ENCODE results near the gene VAMP2.
A peak's percentile ranks its signal among the peaks of the same experiment; 100 is the strongest.

The VAMP2 gene

GRCh38 chr17:8186787-8187516 is 24.2 kb upstream of the VAMP2 start (continued):
- TF ChIP-seq PBX3 (CRISPR knock-in tag; IDR thresholded peaks at IDR 0.05) (peak; percentile 59; the same call in 1 of the 2 replicates), ZNF830 (tag by site-specific recombination; IDR thresholded peaks at IDR 0.05; ENCODE audit: low read depth) (no peak), ZBTB8A (tag by site-specific recombination; IDR thresholded peaks at IDR 0.05) (no peak; the same call in 1 of the 2 replicates), ZSCAN16 (tag by site-specific recombination; IDR thresholded peaks at IDR 0.05) (peak; percentile 82), KLF7 (tag by site-specific recombination; IDR thresholded peaks at IDR 0.05; ENCODE audit: borderline replicate concordance) (peak; percentile 32; the same call in 1 of the 2 replicates), SP3 (tag by site-specific recombination; IDR thresholded peaks at IDR 0.05) (peak; percentile 5; the same call in 1 of the 2 replicates), ZNF549 (tag by site-specific recombination; IDR thresholded peaks at IDR 0.05) (no peak), TRIM28 (IDR thresholded peaks at IDR 0.05; ENCODE audit: borderline replicate concordance, low read length) (peak; percentile 93), ZBTB1 (tag by site-specific recombination; IDR thresholded peaks at IDR 0.05) (peak; percentile 57; the same call in 1 of the 2 replicates), PRDM10 (tag by site-specific recombination; IDR thresholded peaks at IDR 0.05) (0 out of 2 replicates have a peak, but pooled peaks have one; percentile 21), ZNF24 (tag by site-specific recombination; IDR thresholded peaks at IDR 0.05) (peak; percentile 86), ZNF10 (tag by site-specific recombination; IDR thresholded peaks at IDR 0.05) (no peak; the same call in none of the 2 replicates), HOXD13 (CRISPR knock-in tag; IDR thresholded peaks at IDR 0.05; ENCODE audit: borderline replicate concordance) (no peak), SETDB1 (IDR thresholded peaks at IDR 0.05; ENCODE audit: insufficient read length, low read length) (no peak), ZNF768 (tag by site-specific recombination; IDR thresholded peaks at IDR 0.05) (peak; percentile 30; the same call in 1 of the 2 replicates), ZNF248 (tag by site-specific recombination; IDR thresholded peaks at IDR 0.05) (no peak), SALL2 (tag by site-specific recombination; IDR thresholded peaks at IDR 0.05; ENCODE audit: borderline replicate concordance) (peak; percentile 89; the same call in 1 of the 2 replicates), OVOL3 (tag by site-specific recombination; IDR thresholded peaks at IDR 0.05) (no peak; the same call in none of the 2 replicates), ZNF837 (tag by site-specific recombination; IDR thresholded peaks at IDR 0.05) (no peak), ZNF692 (tag by site-specific recombination; IDR thresholded peaks at IDR 0.05) (peak; percentile 67), ZNF19 (tag by site-specific recombination; IDR thresholded peaks at IDR 0.05; ENCODE audit: low read depth) (no peak), TCF7L2 (IDR thresholded peaks at IDR 0.05; ENCODE audit: borderline replicate concordance, low read depth, low read length) (no peak), KLF9 (tag by site-specific recombination; IDR thresholded peaks at IDR 0.05; ENCODE audit: low read depth) (no peak; the same call in 1 of the 2 replicates), ZNF266 (tag by site-specific recombination; IDR thresholded peaks at IDR 0.05; ENCODE audit: low read depth) (no peak), ZNF530 (tag by site-specific recombination; IDR thresholded peaks at IDR 0.05; ENCODE audit: low read depth) (no peak), BCL6B (tag by site-specific recombination; IDR thresholded peaks at IDR 0.05) (no peak), ZNF529 (tag by site-specific recombination; IDR thresholded peaks at IDR 0.05; ENCODE audit: insufficient replicate concordance) (peak; percentile 1), ZNF664 (tag by site-specific recombination; IDR thresholded peaks at IDR 0.05) (peak; percentile 100), ZNF610 (tag by site-specific recombination; IDR thresholded peaks at IDR 0.05; ENCODE audit: borderline replicate concordance) (no peak), PRDM1 (tag by site-specific recombination; IDR thresholded peaks at IDR 0.05) (peak; percentile 87), ZNF623 (tag by site-specific recombination; IDR thresholded peaks at IDR 0.05) (peak; percentile 10; the same call in 1 of the 2 replicates), KLF16 (tag by site-specific recombination; IDR thresholded peaks at IDR 0.05) (peak; percentile 75), ZNF335 (tag by site-specific recombination; conservative IDR thresholded peaks at IDR 0.05) (peak; percentile 21; the same call in 1 of the 2 replicates), MZF1 (tag by site-specific recombination; IDR thresholded peaks at IDR 0.05; ENCODE audit: borderline replicate concordance) (no peak)

All from HEK293 (cell line).